AG08395 (cell line): Measurements from ENCODE around the gene TIMP2.

Experiments
- DNase-seq: peaks from one replicate; pipeline ENCODE4 v3.0.0; 2012; ENCODE audit warnings: mixed read lengths, low spot score

Gene TIMP2

GRCh38 chr17:78812855-78813254, 112.3 kb downstream of the TIMP2 start:
- no peak for DNase-seq

DNA sequence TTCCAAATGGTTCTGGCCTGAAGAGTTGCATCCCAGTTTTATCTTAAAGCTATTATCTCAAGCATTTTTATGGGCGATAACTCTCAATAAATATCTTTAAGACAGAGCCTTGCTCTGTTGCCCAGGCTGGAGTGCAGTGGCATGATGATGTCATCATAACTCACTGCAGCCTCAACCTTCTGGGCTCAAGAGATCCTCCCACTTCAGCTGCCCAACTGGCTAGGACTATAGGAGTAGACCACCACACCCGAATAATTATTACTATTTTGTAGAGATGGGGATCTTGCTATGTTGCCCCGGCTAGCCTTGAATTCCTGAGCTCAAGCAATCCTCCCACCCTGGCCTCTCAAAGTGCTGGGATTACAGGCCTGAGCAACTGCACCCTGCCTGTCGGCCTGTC, 117.0 kb downstream of the TIMP2 start:
- no peak for DNase-seq

- DNase-seq, result no peak
Measured at GRCh38 chr17:78806451-78806850, 118.7 kb downstream of the TIMP2 start.

GRCh38 chr17:78805301-78805700, 119.9 kb downstream of the TIMP2 start:
- DNase-seq, result no peak

- DNase-seq, result no peak
Measured at GRCh38 chr17:78804777-78805176, 120.4 kb downstream of the TIMP2 start.

DNA sequence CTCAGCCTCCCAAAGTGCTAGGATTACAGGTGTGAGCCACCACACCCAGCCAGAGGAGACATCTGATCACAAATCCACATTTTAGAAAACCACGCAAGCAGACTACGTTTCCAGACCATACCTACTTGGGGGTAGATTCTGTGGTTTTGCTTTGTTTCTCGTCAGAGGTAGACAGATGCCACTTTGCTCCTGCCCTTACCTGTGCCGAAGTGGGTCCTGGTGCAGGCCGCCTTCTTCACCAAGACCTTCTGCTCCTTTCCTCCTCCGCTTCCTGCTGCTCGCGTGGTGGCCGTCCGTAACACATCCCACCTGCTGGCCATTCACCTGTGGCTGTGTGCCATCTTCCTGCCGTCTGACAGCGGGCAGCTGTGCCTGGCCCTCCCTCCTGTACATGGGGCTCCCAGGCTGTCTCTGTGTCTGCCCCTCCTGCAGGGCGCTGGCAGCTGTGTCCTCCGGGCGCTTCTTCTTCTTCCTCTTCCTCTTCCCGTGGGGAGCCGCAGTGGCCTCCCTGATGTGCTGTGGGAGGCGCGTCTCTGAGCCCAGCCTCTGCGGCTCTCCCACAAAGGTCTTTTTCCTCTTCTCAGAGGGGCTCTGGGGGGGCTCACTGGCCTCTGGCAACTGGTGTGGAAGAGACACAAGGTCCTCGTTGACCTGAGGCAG, 121.9 kb downstream of the TIMP2 start:
- DNase-seq, result no peak
